ENCODE results near the gene ITIH3. TPM values are rescaled to one million over a fixed set of nuclear protein-coding genes. Genes with fewer than 3 reads are reported as not detected.

Gene ITIH3
- total RNA-seq, 1 experiment from 2014 or later, result 0.67 TPM

- no peaks in the 10 kb centered on the region; the same call in 1 of the 2 replicates for H3K27me3 ChIP-seq (ENCODE audit: control insufficient read depth, insufficient read depth, low read length)
- DNase-seq (ENCODE audit: low read depth, low spot score) (no peak), ATAC-seq (no peak)
- no peaks in the 10 kb centered on the region for H3K36me3 ChIP-seq (ENCODE audit: control insufficient read depth, insufficient read depth, low read length)
- POLR2A ChIA-PET, result no interaction called here
- no peak overlapping the region for H3K27ac ChIP-seq (ENCODE audit: low read length)
- no peak overlapping the region for H3K4me3 ChIP-seq (ENCODE audit: low read depth in 2 of 2, low read length in 2 of 2)
- H3K9me3 ChIP-seq (ENCODE audit: control insufficient read depth, insufficient read depth, low read depth, low read length), result no peaks in the 10 kb centered on the region
- intact Hi-C loops (cut with micrococcal nuclease; ENCODE audit: unreplicated experiment) (no loop called here), in situ Hi-C loops (cut with HindIII; ENCODE audit: low pct_unique_long_range_greater_than_20kb, low sequenced_read_pairs) (no loop called here)
- CTCF ChIA-PET, result no interaction called here
- H3K4me1 ChIP-seq (ENCODE audit: control insufficient read depth, insufficient read depth, low read length), result no peaks in the 10 kb centered on the region
- BruUV-seq (replicated peaks), result no TSS peak
- TF ChIP-seq, protein P1, sequence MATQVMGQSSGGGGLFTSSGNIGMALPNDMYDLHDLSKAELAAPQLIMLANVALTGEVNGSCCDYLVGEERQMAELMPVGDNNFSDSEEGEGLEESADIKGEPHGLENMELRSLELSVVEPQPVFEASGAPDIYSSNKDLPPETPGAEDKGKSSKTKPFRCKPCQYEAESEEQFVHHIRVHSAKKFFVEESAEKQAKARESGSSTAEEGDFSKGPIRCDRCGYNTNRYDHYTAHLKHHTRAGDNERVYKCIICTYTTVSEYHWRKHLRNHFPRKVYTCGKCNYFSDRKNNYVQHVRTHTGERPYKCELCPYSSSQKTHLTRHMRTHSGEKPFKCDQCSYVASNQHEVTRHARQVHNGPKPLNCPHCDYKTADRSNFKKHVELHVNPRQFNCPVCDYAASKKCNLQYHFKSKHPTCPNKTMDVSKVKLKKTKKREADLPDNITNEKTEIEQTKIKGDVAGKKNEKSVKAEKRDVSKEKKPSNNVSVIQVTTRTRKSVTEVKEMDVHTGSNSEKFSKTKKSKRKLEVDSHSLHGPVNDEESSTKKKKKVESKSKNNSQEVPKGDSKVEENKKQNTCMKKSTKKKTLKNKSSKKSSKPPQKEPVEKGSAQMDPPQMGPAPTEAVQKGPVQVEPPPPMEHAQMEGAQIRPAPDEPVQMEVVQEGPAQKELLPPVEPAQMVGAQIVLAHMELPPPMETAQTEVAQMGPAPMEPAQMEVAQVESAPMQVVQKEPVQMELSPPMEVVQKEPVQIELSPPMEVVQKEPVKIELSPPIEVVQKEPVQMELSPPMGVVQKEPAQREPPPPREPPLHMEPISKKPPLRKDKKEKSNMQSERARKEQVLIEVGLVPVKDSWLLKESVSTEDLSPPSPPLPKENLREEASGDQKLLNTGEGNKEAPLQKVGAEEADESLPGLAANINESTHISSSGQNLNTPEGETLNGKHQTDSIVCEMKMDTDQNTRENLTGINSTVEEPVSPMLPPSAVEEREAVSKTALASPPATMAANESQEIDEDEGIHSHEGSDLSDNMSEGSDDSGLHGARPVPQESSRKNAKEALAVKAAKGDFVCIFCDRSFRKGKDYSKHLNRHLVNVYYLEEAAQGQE (IDR thresholded peaks at IDR 0.05; ENCODE audit: insufficient read depth in 1 of 2, low read depth in 2 of 2, low read length in 1 of 2), result no peak
- no peak for TF ChIP-seq TCF7L2 (IDR thresholded peaks at IDR 0.05; ENCODE audit: low read depth, low read length)
- no peak for TF ChIP-seq SIN3A (IDR thresholded peaks at IDR 0.05; ENCODE audit: borderline replicate concordance, insufficient read depth, low read depth, low read length)
- no peak for TF ChIP-seq POLR2AphosphoS5 (IDR thresholded peaks at IDR 0.05; ENCODE audit: low read depth, low read length)
- no peak for TF ChIP-seq CTCF (IDR thresholded peaks at IDR 0.05)
Measured at GRCh38 chr3:52784021-52784621, 10.5 kb upstream of the ITIH3 start.

DNA sequence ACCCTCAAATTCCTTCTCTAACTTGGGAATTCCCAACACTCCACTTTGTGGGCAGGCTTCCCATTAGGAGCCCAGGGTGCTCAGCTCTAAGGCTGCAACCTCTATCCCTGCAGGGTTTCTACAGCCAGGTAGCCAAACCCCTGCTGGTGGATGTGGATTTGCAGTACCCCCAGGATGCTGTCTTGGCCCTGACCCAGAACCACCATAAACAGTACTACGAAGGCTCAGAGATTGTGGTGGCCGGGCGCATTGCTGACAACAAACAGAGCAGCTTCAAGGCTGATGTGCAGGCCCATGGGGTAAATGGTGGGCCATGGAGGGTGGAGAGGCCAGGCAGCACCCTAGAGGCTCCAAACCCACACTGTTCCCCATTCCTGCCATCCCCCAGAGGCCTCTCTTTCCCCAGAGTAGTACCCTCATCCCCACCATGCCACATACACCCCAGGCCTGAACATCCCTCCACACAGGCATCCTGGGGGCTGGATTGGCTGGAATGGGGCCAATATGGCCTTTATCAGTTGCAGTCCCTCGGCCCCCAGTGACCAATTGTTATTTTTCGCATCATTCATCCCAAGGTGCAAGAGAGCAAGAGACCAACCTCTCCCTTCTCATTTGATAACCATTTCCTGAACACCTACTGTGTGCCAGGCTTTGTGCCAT is 9.5 kb upstream of the ITIH3 start:
- no peaks in the 10 kb centered on the region for H3K9me3 ChIP-seq (ENCODE audit: control insufficient read depth, insufficient read depth, low read depth, low read length)
- in situ Hi-C loops (cut with HindIII; ENCODE audit: low pct_unique_long_range_greater_than_20kb, low sequenced_read_pairs) (no loop called here), intact Hi-C loops (cut with micrococcal nuclease; ENCODE audit: unreplicated experiment) (no loop called here)
- H3K27me3 ChIP-seq (ENCODE audit: control insufficient read depth, insufficient read depth, low read length), result no peaks in the 10 kb centered on the region; the same call in 1 of the 2 replicates
- BruUV-seq (replicated peaks), result no TSS peak
- H3K4me1 ChIP-seq (ENCODE audit: control insufficient read depth, insufficient read depth, low read length), result no peaks in the 10 kb centered on the region
- DNase-seq (ENCODE audit: low read depth, low spot score), result no peak
- H3K4me3 ChIP-seq (ENCODE audit: low read depth in 2 of 2, low read length in 2 of 2), result no peak overlapping the region
- TF ChIP-seq, protein P1 (IDR thresholded peaks at IDR 0.05; ENCODE audit: insufficient read depth in 1 of 2, low read depth in 2 of 2, low read length in 1 of 2), result no peak
- TF ChIP-seq CTCF (IDR thresholded peaks at IDR 0.05) (no peak), TCF7L2 (IDR thresholded peaks at IDR 0.05; ENCODE audit: low read depth, low read length) (no peak), POLR2AphosphoS5 (IDR thresholded peaks at IDR 0.05; ENCODE audit: low read depth, low read length) (no peak), SIN3A (IDR thresholded peaks at IDR 0.05; ENCODE audit: borderline replicate concordance, insufficient read depth, low read depth, low read length) (no peak)
- no peaks in the 10 kb centered on the region for H3K36me3 ChIP-seq (ENCODE audit: control insufficient read depth, insufficient read depth, low read length)
- no peak for ATAC-seq
- CTCF ChIA-PET, result interaction anchor here (0.7 kb wide), 1 partner anchor 66 kb away, joined by 4 read pairs; no protein-coding TSS in a partner anchor
- H3K27ac ChIP-seq (ENCODE audit: low read length), result no peak overlapping the region
- POLR2A ChIA-PET, result no interaction called here
